Measurements from ENCODE around the gene TSPAN9. TPM values are rescaled to one million over a fixed set of nuclear protein-coding genes. Genes with fewer than 3 reads are reported as not detected.
A peak's percentile ranks its signal among the peaks of the same experiment; 100 is the strongest.

The TSPAN9 gene
- total RNA-seq, 1 donor from 2014 or later = 20.5 TPM

- no peak for DNase-seq (ENCODE audit: low read depth)
- H3K4me3 ChIP-seq (ENCODE audit: low read depth, low read length) = no peak overlapping the region
- TF ChIP-seq CTCF (conservative IDR thresholded peaks at IDR 0.05; ENCODE audit: low read depth, low read length) = no peak
Observed at GRCh38 chr12:3134526-3135135, 57.5 kb downstream of the TSPAN9 start.

- no peak for DNase-seq (ENCODE audit: low read depth)
- no peak overlapping the region for H3K4me3 ChIP-seq (ENCODE audit: low read depth, low read length)
- TF ChIP-seq CTCF (conservative IDR thresholded peaks at IDR 0.05; ENCODE audit: low read depth, low read length) = peak; percentile 75
Observed at GRCh38 chr12:3135522-3136461, 58.6 kb downstream of the TSPAN9 start.

- no peak for DNase-seq (ENCODE audit: low read depth)
- H3K4me3 ChIP-seq (ENCODE audit: low read depth, low read length) = no peak overlapping the region
- no peak for TF ChIP-seq CTCF (conservative IDR thresholded peaks at IDR 0.05; ENCODE audit: low read depth, low read length)
Observed at GRCh38 chr12:3136641-3137267, 59.6 kb downstream of the TSPAN9 start.

GRCh38 chr12:3137268-3137781 is 60.1 kb downstream of the TSPAN9 start:
- no peak for DNase-seq (ENCODE audit: low read depth)
- TF ChIP-seq CTCF (conservative IDR thresholded peaks at IDR 0.05; ENCODE audit: low read depth, low read length) = no peak

GRCh38 chr12:3137814-3138445 is 60.8 kb downstream of the TSPAN9 start:
- DNase-seq (ENCODE audit: low read depth) = no peak
- no peak overlapping the region for H3K4me3 ChIP-seq (ENCODE audit: low read depth, low read length)
- TF ChIP-seq CTCF (conservative IDR thresholded peaks at IDR 0.05; ENCODE audit: low read depth, low read length) = no peak

More at GRCh38 chr12:3137268-3137781, 60.1 kb downstream of the TSPAN9 start:
- H3K4me3 ChIP-seq (ENCODE audit: low read depth, low read length) = no peak overlapping the region

GRCh38 chr12:3138941-3139511 is 61.8 kb downstream of the TSPAN9 start:
- no peak for TF ChIP-seq CTCF (conservative IDR thresholded peaks at IDR 0.05; ENCODE audit: low read depth, low read length)
- no peak overlapping the region for H3K4me3 ChIP-seq (ENCODE audit: low read depth, low read length)
- no peak for DNase-seq (ENCODE audit: low read depth)
